Thyroid gland (tissue), 4 donors: ENCODE results near the gene ANKRD13B. TPM values are rescaled to one million over a fixed set of nuclear protein-coding genes. Genes with fewer than 3 reads are reported as not detected.

Experiments used
- DNase-seq, 2 donors: peaks; one replicate each; pipeline ENCODE4 v3.0.0-alpha.2; 2019
- H3K27ac ChIP-seq, 3 donors: fragments of 200-600 bp; sonication (generic); 1 replicate in 2 of 3; 2 replicates in 1 of 3; pipeline ENCODE4 v1.5.1; 2016 to 2019; ENCODE audit warnings: mild to moderate bottlenecking in 1 of 3, moderate library complexity in 1 of 3
- H3K27me3 ChIP-seq: fragments of 200-600 bp; sonication (generic); one replicate; pipeline ENCODE4 v1.5.1; 2019
- H3K36me3 ChIP-seq, 2 donors: fragments of 200-600 bp; sonication (generic); one replicate each; pipeline ENCODE4 v1.5.1; 2016 to 2019
- H3K4me1 ChIP-seq, 2 donors: fragments of 200-600 bp; sonication (generic); one replicate each; pipeline ENCODE4 v1.5.1; 2017 to 2019
- H3K4me3 ChIP-seq, 3 donors: fragments of 200-600 bp; sonication (generic); replicated peaks in 1 of 3; 1 replicate in 2 of 3; 2 replicates in 1 of 3; pipeline ENCODE4 v1.5.1; 2016; ENCODE audit warnings: mild to moderate bottlenecking in 1 of 3
- H3K9me3 ChIP-seq: fragments of 200-600 bp; sonication (generic); one replicate; pipeline ENCODE4 v1.5.1; 2017
- CTCF ChIP-seq, 6 experiments: fragments of 200-600 bp in 3 of 6; fragments of 450-650 bp in 3 of 6; sonication (generic) in 3 of 6; IDR thresholded peaks; one replicate each; pipeline ENCODE4 v1.5.1; 2016 to 2019; ENCODE audit warnings: antibody characterized with exemption in 6 of 6, mild to moderate bottlenecking in 2 of 6, inconsistent platforms in 1 of 6, moderate library complexity in 1 of 6
- POLR2A ChIP-seq, 2 donors: fragments of 450-650 bp; IDR thresholded peaks; one replicate each; pipeline ENCODE4 v1.6.1; 2017; ENCODE audit warnings: antibody characterized with exemption in 2 of 2, mild to moderate bottlenecking in 2 of 2, moderate library complexity in 1 of 2
- WGBS, 2 donors: methylation state at CpG; one replicate each; pipeline ENCODE4 v1.1.5; 2017; 5-methylcytosine and 5-hydroxymethylcytosine counted together
- intact Hi-C: fragments of 100-400 bp; cut with DNase I; formaldehyde crosslinking; loops from one replicate; pipeline ENCODE4 v1.15.1; 2023
- total RNA-seq, 4 donors: library from RNA; depleted of rRNA; stranded (reverse); fragments of >200 nt; gene quantifications; one replicate each; pipeline ENCODE4 v1.2.3, GENCODE V29; 2016

The ANKRD13B gene
- total RNA-seq, 4 donors from 2014 or later = 1.6 to 5.8 (median 3.1) TPM

DNA sequence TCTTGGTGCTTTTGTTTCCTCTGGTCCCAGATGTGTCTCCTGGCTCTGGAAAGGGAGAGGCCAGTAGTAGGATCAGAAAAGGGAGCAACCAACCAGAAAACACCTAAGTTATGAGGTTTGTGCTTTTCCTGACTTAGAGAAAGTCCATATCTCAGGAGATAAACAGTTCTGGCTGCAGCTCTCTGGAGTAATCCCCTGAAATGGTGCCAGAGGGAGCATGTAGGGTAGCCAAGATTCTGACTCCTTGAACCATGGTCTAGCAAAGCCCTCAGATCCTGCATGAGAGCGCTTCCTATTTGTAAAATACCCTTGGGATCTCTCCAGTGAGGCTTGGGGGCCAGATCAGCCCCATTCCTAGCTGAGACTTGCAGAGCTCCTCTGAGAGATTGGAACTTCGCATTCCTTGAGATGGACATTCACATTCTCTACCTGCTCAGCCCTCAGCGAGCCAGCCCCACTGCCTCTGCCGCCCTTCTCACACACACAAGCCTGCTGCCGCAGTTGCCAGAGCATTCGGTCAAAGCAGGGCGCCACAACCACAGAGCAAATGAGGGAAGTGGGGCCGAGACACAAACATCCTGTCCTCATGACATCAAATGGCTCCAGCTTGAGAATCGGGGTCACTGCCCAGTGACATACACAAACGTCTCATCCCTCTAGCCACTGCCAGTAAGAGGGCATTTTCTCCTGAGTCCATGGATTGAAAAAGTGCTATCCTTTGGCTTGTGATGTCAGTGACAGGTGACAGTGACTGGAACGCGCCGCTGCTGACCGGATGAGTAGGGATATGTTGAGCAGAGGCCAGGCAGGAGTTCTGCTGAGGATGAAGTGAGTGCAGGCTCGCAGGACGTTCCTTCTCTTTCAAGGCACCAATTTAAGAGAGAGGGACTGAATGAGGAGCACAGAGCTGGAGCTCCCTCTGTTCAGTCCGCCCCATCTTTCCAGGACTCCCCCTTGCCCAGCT, 31.1 kb upstream of the ANKRD13B start:
- intact Hi-C loops = loop anchor here (10.0 kb wide), 1 partner anchor 177 kb away; no protein-coding TSS in a partner anchor
- peaks cover 15 to 27% of the 10 kb centered on the region in 2 donors for H3K4me1 ChIP-seq
- H3K9me3 ChIP-seq = no peaks in the 10 kb centered on the region
- no peak overlapping the region for H3K4me3 ChIP-seq
- H3K27me3 ChIP-seq = no peaks in the 10 kb centered on the region
- no peak for TF ChIP-seq POLR2A (IDR thresholded peaks at IDR 0.05)
- TF ChIP-seq CTCF (IDR thresholded peaks at IDR 0.05) = no peak
- no peak overlapping the region for H3K27ac ChIP-seq
- peaks cover 0 to 4% of the 10 kb centered on the region in 2 donors for H3K36me3 ChIP-seq
- WGBS, 2 donors = 78 to 96% methylated on average over 12 to 17 of the region's 17 CpGs
- DNase-seq = no peak

- Histone ChIP-seq H3K9me3 (no peaks in the 10 kb centered on the region), H3K27ac (no peak overlapping the region), H3K4me1 (peaks cover 13 to 20% of the 10 kb centered on the region in 2 donors), H3K36me3 (peaks cover 0 to 4% of the 10 kb centered on the region in 2 donors), H3K27me3 (no peaks in the 10 kb centered on the region), H3K4me3 (no peak overlapping the region)
- WGBS, 2 donors = 87 to 90% methylated on average over 17 of the region's 18 CpGs
- TF ChIP-seq CTCF (IDR thresholded peaks at IDR 0.05) (no peak), POLR2A (IDR thresholded peaks at IDR 0.05) (no peak)
- intact Hi-C loops = loop anchor here (10.0 kb wide), 1 partner anchor 178 kb away; no protein-coding TSS in a partner anchor
- no peak for DNase-seq
These were observed 30.3 kb upstream of the ANKRD13B start for GRCh38 chr17:29562615-29563014.

- H3K4me3 ChIP-seq = no peak overlapping the region
- no peak for DNase-seq
- H3K36me3 ChIP-seq = peaks cover 0 to 4% of the 10 kb centered on the region in 2 donors
- peaks cover 10 to 18% of the 10 kb centered on the region in 2 donors for H3K4me1 ChIP-seq
- no peak for TF ChIP-seq POLR2A (IDR thresholded peaks at IDR 0.05)
- no peak for TF ChIP-seq CTCF (IDR thresholded peaks at IDR 0.05)
- WGBS, 2 donors = 96 to 98% methylated on average over 3 of the region's 3 CpGs
- intact Hi-C loops = loop anchor here (10.0 kb wide), 1 partner anchor 179 kb away; no protein-coding TSS in a partner anchor
- H3K27ac ChIP-seq = no peak overlapping the region
- H3K9me3 ChIP-seq = no peaks in the 10 kb centered on the region
- no peaks in the 10 kb centered on the region for H3K27me3 ChIP-seq
These were observed 29.1 kb upstream of the ANKRD13B start for GRCh38 chr17:29563816-29564215.

DNA sequence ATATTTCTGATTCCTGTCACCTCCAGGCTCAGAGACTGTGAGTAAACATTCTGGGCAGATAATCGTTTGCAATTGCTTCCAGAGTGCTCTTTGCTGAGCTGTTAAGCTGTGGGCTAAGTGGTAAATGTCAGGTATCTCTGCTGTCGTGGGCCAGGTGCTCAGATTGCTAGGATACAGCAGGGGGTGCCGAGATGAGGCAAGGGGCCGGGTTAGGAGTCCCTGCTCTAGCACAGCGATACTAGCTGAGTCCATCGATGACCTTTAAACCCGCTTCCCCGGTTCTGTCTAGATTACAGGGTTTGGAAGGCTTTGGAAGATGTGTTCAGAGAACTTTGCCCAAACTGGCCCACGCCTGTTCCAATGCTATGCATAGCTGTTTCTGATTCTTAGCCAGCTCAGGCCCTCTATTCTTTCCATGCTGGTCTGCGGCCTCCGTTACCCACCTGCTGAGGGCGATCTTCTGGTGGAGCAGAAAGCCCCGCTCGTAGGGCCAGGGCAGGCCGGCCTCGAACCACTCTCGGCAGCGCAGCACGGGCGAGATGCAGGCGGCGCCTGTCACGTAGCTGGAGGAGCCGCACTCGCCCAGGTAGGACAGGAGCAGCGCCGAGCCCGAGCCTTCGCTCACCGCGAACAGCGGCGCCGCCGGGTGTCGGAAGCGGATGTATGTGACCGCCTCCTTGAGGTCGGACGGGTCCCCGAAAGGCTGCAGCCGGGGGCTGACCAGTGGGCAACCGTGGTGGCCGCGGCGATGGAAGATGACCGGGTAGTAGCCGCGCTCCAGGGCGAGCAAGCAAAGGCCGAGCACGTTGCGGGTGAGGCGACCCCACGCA, 27.1 kb upstream of the ANKRD13B start:
- intact Hi-C loops = loop anchor here (10.0 kb wide), 1 partner anchor 181 kb away; no protein-coding TSS in a partner anchor
- Histone ChIP-seq H3K4me3 (peak overlapping the region; percentile 34 to 58 (median 42)), H3K36me3 (peaks cover 0 to 4% of the 10 kb centered on the region in 2 donors), H3K27me3 (no peaks in the 10 kb centered on the region), H3K4me1 (peaks cover 14 to 34% of the 10 kb centered on the region in 2 donors), H3K27ac (peak overlapping the region in 1 of 3 donors; percentile 78), H3K9me3 (no peaks in the 10 kb centered on the region)
- TF ChIP-seq POLR2A (IDR thresholded peaks at IDR 0.05) (no peak), CTCF (IDR thresholded peaks at IDR 0.05) (no peak)
- WGBS, 2 donors = 23 to 63% methylated on average over 9 to 33 of the region's 55 CpGs
- DNase-seq = peak; percentile 43 to 48
